Measurements from ENCODE around the gene RNF112.
"Not testable (repeated sequence)": the region's sequence is repeated elsewhere in the genome, so short reads cannot be mapped to it uniquely, and the experiment has no call there.

The RNF112 gene

DNA sequence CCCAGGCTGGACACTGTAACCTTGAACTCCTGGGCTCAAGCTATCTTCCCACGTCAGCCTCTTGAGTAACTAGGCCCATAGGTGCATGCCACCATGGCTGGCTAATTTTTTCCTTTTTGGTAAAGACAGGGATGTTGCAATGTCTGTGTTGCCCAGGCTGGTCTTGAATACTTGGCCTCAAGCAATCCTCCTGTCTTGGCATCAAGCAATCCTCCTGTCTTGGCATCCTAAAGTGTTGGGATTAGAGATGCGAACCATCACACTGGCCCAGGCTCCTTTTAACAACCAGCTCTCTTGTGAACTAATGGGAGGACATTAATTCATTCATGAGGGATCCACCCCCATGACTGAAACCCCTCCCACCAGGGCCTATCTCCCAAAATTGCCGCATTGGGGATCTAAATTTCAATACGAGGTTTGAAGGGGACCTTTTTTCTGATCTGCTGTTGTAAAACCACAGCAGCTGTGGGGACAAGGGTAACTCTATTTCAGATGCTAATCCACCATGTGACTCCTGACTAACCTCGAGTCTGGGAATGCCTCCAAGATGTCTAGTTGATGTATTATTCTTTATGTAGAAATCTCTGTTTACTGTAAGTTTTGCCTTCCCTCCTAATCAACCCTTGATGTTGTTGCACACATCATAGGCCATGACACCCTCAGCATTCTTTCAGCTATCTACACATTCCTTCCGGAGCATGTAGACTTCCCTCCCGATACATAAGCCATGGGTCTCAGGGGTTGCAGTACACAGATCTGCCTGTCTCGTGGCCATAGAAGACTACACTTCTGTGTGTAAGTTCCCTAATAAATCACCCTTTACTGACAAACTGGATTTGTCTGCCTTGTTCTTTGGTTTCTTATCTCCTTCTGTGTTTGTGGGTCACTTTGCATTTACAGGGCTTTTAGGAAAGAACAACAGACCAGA lies 37.6 kb downstream of the RNF112 start:
- peak; percentile 94 for DNase-seq (ENCODE audit: low read depth)

DNA sequence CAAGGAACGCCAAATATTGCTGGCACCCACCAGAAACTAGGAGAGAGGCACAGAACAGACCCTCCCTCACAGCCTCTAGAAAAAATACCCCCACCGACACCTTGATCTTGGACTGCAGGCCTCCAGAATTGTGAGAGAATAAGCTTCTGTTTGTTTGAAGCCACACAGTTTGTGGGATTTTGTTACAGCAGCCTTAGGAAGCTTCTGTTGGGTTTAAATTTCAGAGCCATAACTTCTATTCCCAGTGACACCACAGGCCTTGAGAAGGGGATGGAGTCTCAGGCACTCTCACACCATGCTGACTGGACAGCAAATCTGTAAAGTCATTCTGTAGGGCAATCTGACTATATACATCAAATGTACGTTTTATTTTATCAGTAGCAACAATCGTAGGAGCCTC lies 38.6 kb downstream of the RNF112 start:
- no peak for DNase-seq (ENCODE audit: low read depth)

DNA sequence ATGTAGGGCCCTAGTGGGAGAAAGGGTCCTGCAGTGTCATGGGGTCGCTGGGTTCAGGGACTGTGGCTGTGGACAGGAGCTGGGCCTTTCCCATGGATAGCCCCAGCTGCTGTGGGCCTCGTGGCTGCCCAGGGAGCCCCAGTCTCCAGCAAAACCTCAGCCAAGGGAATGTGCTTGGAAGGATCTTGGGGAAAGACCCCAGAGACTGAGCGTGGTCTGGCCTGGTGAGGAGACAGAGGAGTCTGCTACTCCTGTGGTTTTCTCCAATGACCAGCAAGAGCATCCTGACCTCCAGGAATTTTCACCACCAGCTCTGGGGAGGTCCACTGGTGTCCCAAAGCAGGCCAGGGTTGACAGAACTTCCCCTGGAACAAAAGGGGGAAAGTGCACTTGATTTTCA lies 42.3 kb downstream of the RNF112 start:
- no peak for DNase-seq (ENCODE audit: low read depth)

DNA sequence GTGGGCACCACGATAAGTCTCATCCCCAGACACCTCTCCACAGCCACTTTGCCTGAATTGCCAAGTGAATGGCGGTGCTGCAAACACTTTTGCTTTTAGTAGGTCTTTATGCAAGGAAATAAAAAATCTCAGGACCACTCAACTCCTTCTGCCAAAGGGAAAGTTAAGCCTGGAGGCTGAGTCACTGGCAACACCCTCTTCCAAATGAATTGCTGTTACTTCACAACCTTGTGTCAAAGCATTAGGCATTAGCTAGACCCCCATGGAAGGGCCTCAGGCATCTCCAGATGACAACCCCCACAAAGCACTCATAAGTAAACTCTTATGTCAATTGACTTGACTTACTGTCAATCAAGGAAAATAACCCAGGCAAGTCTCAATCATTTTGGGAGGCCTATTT lies 43.0 kb downstream of the RNF112 start:
- no peak for DNase-seq (ENCODE audit: low read depth)

DNA sequence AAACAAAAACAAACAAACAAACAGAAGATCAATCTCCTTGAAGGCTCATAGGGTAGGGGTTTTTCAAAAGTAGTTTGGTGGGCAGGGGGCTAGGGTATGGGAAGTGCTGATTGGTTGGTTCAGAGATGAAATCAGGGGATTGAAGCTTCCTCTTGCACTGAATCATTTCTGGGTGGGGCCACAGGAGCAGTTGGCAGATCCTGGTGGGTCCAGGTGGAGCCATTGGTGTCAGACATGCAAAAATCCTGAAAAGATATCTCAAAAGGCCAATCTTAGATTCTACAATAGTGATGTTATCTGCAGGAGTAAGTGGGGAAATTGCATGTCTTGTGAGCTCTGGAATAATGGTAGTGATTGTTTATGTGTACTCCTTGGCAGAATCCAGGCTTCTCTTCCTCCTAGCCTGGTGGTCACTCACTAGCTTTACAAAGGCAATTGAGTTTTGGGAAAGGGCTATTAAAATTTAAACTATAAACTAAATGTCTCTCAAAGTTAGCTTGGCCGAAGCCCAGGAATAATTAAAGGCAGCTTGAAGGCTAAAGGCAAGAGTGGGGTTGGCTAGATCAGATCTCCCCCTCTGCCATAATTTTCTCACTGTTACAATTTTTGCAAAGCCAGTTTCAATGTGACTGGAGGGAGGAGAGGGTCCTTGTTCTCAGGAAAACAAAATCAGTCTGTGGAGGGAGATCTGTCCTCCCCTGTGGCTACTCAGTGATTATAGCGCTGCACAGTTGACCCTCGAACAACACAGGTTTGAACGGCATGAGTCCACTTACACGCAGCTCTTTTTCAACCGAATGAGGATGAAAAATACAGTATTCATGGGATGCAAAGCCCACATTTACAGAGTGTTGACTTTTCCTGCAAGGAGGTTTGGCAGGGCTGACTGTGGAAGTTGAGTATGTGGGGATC lies 45.2 kb downstream of the RNF112 start:
- no peak for DNase-seq (ENCODE audit: low read depth)

DNA sequence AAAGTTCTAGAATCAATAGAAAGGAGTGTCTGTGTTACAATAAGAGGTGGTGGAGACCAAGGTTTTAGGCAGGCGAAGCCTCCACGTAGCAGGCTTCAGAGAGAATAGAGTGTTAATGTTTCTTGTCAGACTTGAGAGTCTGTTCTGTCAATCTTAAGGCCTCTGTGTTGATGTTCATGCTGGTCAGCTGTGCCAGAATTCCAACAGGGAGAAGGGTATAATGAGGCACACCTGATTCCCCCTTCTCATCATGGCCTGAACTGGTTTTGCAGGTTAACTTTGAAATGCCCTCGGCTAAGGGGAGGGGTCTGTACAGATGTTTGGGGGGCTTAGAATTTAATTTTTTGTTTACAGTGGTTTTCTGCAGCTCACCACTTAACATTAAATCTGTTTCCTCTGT lies 46.0 kb downstream of the RNF112 start:
- DNase-seq (ENCODE audit: low read depth): no peak

DNA sequence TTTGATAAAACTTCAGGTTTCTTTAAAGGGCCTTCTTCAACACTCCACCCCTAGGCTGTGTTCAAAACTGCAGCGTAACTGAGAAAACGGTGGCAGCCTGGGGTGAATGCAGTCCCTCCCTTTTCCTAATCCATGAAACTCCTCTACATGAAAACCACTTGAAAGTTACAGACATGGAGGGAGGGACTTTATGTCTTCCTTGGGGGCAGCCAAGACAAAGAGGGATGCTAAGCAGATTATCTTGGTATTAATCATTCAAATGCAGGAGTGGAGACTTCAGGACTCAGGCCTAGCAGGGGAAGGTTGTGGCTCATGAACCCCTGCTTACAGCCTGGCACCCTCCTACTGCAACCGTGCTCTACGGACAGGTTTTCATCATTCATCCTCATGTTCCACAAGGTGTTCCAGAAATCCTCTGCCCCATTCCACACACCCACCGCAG lies 46.8 kb downstream of the RNF112 start:
- no peak for DNase-seq (ENCODE audit: low read depth)

DNA sequence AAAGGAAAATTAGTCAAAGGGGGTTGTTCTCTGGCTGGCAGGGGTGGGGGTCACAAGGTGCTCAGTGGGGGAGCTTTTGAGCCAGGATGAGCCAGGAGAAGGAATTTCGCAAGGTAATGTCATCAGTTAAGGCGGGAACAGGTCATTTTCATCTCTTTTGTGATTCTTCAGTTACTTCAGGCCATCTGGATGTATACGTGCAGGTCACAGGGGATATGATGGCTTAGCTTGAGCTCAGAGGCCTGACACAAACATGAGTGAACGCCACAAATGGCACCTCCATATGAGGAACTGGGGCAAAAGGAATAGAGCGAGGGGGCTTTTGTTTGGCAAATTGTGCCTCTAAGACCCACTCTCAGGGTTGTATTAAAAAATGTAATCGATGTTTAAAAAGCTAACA lies 47.4 kb downstream of the RNF112 start:
- not testable (repeated sequence) for DNase-seq (ENCODE audit: low read depth)

DNA sequence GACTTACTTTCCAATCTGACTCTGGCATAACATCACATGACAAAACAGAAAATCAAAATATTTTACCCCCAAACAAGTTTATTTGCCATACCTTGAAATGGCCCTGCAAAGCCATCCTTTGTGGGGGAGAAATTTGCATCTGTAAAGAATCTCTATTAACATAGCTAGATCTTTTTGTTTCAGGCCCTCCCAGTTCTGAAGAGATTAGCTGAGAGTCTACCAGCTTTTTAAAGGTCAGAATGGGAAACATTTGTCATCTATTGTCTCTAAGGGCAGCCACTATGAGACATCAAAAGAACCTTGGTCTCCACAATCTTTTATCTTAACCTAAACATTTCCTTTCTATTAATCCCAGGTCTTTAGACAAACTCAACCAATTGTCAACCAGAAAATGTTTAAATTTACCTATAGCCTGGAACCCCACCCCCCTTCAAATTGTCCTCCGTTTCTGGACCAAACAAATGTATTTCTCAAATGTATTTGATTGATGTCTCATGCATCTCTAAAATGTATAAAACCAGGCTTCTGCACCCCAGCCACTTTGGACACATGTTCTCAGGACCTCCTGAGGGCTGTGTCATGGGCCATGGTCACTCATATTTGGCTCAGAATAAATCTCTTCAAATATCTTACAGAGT lies 48.1 kb downstream of the RNF112 start:
- not testable (repeated sequence) for DNase-seq (ENCODE audit: low read depth)

DNA sequence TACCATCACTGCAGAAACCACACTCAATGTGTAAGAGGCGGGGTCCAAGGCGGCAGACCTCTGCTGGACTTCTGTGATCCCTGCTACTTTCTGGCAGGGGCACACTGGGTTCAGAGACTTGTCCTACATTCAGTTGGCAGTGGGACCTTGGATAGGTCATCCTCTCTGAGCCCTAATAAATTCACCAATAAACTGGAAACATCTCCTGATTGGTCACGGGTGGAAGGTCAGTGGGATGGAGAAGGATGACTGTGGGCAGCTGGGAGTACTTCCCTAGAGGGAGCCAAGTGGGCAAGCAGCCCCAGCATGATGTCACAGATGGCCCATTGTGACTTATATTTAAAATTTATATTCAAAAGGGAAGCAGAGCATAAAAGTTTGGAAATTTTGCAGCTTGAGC lies 49.7 kb downstream of the RNF112 start:
- DNase-seq (ENCODE audit: low read depth): no peak

DNA sequence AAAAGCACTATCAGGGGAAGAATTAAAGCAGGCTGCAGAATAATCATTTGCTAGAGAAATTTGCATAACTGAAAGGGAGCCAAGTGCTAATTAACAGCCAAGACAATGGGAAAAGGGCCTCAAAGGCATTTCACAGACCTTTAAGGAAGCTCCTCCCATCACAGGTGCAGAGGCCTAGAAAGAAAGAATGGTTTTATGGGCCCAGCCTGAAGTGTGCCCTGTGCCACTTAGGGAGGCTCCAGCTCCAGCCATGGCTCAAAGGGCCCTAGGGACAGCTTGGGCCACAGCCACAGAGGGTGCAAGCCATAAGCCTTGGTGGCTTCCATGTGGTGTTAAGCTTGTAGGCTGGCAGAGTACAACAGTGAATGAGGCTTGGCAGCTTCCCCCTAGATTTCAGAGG lies 50.1 kb downstream of the RNF112 start:
- no peak for DNase-seq (ENCODE audit: low read depth)

DNA sequence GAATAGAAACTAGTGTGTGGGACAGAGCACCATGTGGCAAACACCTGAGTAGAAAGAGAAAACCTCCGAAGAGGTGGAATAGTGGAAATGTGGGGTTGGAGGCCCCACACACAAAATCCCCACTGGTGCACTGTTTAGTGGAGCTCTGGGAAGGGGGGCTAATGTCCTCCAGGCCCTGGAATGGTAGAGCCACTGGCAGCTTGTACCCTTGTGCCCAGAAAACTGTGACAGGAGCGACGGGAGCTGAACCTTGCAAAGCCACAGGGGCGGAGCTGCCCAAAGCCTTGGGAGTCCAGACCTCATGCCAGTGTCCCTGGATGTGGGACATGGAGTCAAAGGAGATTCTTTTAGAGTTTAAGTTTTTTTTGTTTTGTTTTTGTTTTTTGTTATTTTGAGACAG lies 50.6 kb downstream of the RNF112 start:
- DNase-seq (ENCODE audit: low read depth): no peak

DNA sequence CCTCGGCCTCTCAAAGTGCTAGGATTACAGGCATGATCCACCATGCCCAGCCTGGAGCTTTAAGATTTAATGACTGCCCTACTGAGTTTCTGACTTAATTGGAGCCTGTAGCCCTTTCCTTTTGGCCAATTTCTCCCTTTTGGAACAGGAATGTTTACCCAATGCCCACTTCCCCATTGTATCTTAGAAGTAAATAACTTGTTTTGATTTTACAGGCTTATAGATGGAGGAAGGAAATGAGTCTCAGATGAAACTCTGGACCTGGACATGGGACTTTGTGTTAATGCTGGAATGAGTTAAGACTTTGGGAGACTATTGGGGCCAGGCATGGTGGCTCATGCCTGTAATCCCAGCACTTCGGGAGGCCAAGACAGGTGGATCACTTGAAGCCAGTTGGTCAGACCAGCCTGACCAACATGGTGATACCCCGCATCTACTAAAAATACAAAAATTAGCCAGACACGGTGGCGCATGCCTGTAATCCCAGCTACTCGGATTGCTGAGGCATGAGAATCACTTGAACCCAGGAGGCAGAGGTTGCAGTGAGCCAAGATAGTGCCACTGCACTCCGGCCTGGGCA lies 51.5 kb downstream of the RNF112 start:
- not testable (repeated sequence) for DNase-seq (ENCODE audit: low read depth)

DNA sequence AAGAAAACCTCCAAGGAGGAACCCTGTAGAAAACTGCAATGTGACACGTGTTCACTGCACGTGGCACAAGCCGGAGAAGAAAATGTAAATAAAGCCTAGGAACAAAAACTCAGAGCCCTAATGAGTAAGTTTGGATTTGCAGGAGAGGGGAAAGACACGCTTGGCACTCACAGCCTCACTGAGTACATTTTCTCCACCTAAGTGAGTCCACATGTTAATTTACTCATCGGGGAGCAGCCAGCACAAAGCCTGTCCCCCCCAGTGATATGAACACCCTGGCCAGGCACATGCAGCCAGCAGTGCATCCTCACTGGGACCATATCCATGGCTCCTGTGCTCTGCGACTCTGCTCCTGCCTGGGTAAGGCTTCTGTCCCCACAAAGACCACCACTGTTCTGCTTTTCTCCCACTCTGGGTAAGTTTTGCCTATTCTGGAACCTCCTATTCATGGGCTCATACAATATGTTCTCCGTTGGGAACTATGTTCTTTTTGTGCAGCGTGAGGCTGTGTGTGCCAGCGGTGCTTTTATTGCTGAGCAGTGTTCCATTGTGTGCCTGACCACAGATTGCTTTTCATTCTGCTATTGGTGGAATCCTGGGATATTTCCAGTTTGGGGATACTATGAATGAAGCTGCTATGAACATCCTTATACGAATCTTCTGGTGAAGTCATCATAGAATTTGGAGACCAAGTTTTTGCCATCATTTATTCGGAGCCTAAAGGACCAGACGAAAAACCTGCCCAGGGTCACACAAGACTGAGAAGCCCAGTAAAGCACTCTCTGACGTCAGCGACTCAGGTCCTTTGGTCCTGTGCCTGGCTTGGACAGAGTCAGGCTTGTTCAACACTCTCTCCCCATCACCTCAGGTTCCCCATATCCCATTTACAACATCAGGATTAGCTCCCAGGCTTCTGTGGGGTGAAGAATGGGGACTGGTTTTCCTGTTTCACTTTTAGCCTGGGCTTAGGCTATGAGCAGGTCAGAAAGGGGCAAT lies 53.3 kb downstream of the RNF112 start:
- DNase-seq (ENCODE audit: low read depth): no peak
